ENCODE measurements around the gene MOB2. TPM values are rescaled to one million over a fixed set of nuclear protein-coding genes. Genes with fewer than 3 reads are reported as not detected.

Gene MOB2
- total and polyA plus RNA-seq, 9 of the 15 experiments (the other 6 are each of a cell fraction or from before 2014, with no cell fraction given) = 0.17 to 36.8 (median 19.2) TPM

DNA sequence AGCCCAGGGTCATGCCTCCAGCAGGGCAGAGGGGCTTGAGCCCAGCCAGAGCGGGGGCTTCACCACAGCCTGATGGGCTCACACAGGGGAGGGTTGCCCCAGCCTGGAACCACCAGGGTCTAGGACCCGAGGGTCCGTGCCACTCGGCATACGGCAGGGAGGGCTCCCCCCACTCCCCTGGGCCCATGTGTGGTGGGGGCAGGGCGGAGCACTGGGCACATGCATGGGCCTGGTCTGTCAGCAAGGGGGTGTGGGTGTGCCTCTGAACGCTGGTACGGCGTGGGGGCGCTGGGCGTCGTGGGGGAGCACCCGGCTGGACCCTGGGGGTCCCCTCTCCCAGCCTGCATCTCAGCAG lies 29.3 kb downstream of the MOB2 start:
- intact Hi-C loops (cut with micrococcal nuclease) (loop anchor here (10.0 kb wide), 1 partner anchor 117 kb away; the partner anchor contains the start of gene DUSP8), in situ Hi-C loops (cut with MboI) (no loop called here)
- no peaks in the 10 kb centered on the region for H3K9me3 ChIP-seq (replicated peaks; ENCODE audit: control insufficient read depth, insufficient read depth, low read depth, low read length)
- H3K9me1 ChIP-seq (ENCODE audit: control insufficient read depth, insufficient read depth, low read length) = no peaks in the 10 kb centered on the region
- H3K36me3 ChIP-seq (ENCODE audit: control insufficient read depth, insufficient read depth, low read length) = no peaks in the 10 kb centered on the region
- TF ChIP-seq HDAC8 (tag; IDR thresholded peaks at IDR 0.05) = no peak
- TF ChIP-seq, protein P1, sequence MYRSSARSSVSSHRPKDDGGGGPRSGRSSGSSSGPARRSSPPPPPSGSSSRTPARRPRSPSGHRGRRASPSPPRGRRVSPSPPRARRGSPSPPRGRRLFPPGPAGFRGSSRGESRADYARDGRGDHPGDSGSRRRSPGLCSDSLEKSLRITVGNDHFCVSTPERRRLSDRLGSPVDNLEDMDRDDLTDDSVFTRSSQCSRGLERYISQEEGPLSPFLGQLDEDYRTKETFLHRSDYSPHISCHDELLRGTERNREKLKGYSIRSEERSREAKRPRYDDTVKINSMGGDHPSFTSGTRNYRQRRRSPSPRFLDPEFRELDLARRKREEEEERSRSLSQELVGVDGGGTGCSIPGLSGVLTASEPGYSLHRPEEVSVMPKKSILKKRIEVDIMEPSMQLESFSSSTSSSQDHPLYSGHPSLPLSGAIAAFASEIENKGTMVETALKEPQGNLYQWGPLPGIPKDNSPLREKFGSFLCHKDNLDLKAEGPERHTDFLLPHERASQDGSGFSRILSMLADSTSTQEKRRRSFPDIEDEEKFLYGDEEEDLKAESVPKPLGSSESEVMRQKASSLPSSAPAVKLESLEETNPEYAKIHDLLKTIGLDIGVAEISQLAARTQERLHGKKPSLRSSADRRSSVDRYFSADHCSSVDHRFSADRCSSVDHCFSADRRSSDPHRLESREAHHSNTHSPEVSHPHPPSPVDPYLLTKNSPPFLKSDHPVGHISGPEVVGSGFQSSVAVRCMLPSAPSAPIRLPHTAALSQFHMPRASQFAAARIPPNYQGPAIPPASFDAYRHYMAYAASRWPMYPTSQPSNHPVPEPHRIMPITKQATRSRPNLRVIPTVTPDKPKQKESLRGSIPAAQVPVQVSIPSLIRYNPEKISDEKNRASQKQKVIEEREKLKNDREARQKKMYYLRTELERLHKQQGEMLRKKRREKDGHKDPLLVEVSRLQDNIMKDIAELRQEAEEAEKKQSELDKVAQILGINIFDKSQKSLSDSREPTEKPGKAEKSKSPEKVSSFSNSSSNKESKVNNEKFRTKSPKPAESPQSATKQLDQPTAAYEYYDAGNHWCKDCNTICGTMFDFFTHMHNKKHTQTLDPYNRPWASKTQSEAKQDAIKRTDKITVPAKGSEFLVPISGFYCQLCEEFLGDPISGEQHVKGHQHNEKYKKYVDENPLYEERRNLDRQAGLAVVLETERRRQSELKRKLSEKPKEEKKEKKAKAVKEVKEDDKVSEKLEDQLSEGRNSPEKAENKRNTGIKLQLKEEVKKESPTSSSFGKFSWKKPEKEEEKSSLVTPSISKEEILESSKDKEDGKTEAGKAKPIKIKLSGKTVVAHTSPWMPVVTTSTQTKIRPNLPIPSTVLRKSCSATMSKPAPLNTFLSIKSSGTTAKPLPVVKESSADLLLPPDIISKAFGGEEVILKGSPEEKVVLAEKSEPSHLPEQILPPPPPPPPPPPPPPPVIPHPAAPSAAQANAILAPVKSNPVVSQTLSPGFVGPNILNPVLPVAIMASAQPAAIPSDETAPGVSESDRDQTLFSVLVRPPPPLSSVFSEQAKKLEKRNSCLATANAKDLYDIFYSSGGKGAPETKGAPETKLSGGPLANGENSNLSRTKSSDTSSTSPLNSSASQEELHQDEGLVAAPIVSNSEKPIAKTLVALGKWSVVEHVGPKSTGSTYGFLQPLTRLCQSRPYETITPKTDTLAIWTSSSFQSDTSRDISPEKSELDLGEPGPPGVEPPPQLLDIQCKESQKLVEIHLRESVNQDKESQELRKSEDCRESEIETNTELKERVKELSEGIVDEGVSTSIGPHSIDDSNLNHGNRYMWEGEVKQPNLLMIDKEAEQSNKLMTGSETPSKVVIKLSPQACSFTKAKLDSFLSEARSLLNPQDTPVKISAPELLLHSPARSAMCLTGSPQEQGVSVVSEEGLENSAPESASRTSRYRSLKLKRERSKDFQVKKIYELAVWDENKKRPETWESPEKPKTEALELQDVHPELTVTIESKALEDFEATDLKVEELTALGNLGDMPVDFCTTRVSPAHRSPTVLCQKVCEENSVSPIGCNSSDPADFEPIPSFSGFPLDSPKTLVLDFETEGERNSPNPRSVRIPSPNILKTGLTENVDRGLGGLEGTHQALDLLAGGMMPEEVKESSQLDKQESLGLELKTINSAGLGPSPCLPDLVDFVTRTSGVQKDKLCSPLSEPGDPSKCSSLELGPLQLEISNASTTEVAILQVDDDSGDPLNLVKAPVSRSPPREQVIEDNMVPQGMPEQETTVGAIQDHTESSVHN (IDR thresholded peaks at IDR 0.05; ENCODE audit: borderline replicate concordance in 1 of 2, low read depth in 1 of 2) = no peak
- TF ChIP-seq, protein P2, sequence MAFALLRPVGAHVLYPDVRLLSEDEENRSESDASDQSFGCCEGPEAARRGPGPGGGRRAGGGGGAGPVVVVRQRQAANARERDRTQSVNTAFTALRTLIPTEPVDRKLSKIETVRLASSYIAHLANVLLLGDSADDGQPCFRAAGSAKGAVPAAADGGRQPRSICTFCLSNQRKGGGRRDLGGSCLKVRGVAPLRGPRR (CRISPR knock-in tag; IDR thresholded peaks at IDR 0.05) = no peak
- TF ChIP-seq KLF1 (tag; IDR thresholded peaks at IDR 0.05) = no peak
- TF ChIP-seq SREBF2 (CRISPR knock-in tag; IDR thresholded peaks at IDR 0.05) = no peak
- no peak for TF ChIP-seq ZNF143 (CRISPR knock-in tag; IDR thresholded peaks at IDR 0.05)
- TF ChIP-seq PRMT5 (CRISPR knock-in tag; IDR thresholded peaks at IDR 0.05) = no peak
- TF ChIP-seq CXXC5 (CRISPR knock-in tag; IDR thresholded peaks at IDR 0.05) = no peak
- no peak for TF ChIP-seq ZC3H8 (IDR thresholded peaks at IDR 0.05)
- TF ChIP-seq FUS (optimal IDR thresholded peaks at IDR 0.05; ENCODE audit: low read depth, low read length) = no peak
- TF ChIP-seq, protein P3, sequence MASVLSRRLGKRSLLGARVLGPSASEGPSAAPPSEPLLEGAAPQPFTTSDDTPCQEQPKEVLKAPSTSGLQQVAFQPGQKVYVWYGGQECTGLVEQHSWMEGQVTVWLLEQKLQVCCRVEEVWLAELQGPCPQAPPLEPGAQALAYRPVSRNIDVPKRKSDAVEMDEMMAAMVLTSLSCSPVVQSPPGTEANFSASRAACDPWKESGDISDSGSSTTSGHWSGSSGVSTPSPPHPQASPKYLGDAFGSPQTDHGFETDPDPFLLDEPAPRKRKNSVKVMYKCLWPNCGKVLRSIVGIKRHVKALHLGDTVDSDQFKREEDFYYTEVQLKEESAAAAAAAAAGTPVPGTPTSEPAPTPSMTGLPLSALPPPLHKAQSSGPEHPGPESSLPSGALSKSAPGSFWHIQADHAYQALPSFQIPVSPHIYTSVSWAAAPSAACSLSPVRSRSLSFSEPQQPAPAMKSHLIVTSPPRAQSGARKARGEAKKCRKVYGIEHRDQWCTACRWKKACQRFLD (CRISPR knock-in tag; IDR thresholded peaks at IDR 0.05) = no peak
- TF ChIP-seq RB1 (IDR thresholded peaks at IDR 0.05; ENCODE audit: low read depth) = no peak
- no peak for TF ChIP-seq GATA2 (CRISPR knock-in tag; IDR thresholded peaks at IDR 0.05)
- TF ChIP-seq TCF7 (IDR thresholded peaks at IDR 0.05; ENCODE audit: borderline replicate concordance) = no peak
- ChIA-PET POLR2A (no interaction called here), CTCF (ENCODE audit: low intra/inter-chr PET ratio) (no interaction called here)
- H3K79me2 ChIP-seq (ENCODE audit: control insufficient read depth, insufficient read depth, low read length) = no peaks in the 10 kb centered on the region
- H3K27ac ChIP-seq (ENCODE audit: extremely low read depth, low read depth, low read length) = no peak overlapping the region
- no peak overlapping the region for H3K4me3 ChIP-seq
- ATAC-seq (no peak), FAIRE-seq (no peak), DNase-seq (ENCODE audit: extremely low read depth in 1 of 4, low spot score in 3 of 4) (no peak)
- H3K4me1 ChIP-seq (replicated peaks in 1 of 2; ENCODE audit: control insufficient read depth in 2 of 2, insufficient read depth in 2 of 2, low read length in 2 of 2) = peaks cover 0 to 80% of the 10 kb centered on the region in 2 experiments; a peak in 2 of 5 replicates
- H3K27me3 ChIP-seq (ENCODE audit: control insufficient read depth in 2 of 2, insufficient read depth in 2 of 2, low read length in 2 of 2) = peaks cover 2 to 29% of the 10 kb centered on the region in 2 experiments; a peak in 3 of 5 replicates
- H3K9ac ChIP-seq (ENCODE audit: insufficient read depth in 1 of 2, low read depth in 2 of 2, low read length in 2 of 2) = no peak overlapping the region
- no peak overlapping the region for H2AFZ ChIP-seq (ENCODE audit: low read depth, low read length)
- peaks cover 25% of the 10 kb centered on the region for H4K20me1 ChIP-seq (replicated peaks; ENCODE audit: control insufficient read depth, insufficient read depth, low read length)
- BruUV-seq (replicated peaks) = no TSS peak
- WGBS (ENCODE audit: insufficient coverage, low coverage, missing lambda C conversion rate) = 12% methylated on average over 12 of the region's 13 CpGs
- no peak overlapping the region for H3K4me2 ChIP-seq (ENCODE audit: insufficient read depth, low read length)
